MG63 (cell line): ENCODE data around the gene AMOTL1. TPM values are rescaled to one million over a fixed set of nuclear protein-coding genes. Genes with fewer than 3 reads are reported as not detected.
"Not testable (repeated sequence)": the region's sequence is repeated elsewhere in the genome, so short reads cannot be mapped to it uniquely, and the experiment has no call there.

Experiments used
- DNase-seq: peaks from one replicate; pipeline ENCODE4 v3.0.0-alpha.2; 2020
- H3K27me3 ChIP-seq: fragments of 250-450 bp; sonication (Bioruptor Pico); 2 replicates; pipeline ENCODE4 v1.5.1; 2020; ENCODE audit warnings: mild to moderate bottlenecking, moderate library complexity
- H3K36me3 ChIP-seq: fragments of 250-450 bp; sonication (Bioruptor Pico); 2 replicates; pipeline ENCODE4 v1.5.1; 2020; ENCODE audit warnings: mild to moderate bottlenecking, moderate library complexity
- H3K4me3 ChIP-seq: fragments of 250-450 bp; sonication (Bioruptor Pico); 2 replicates; pipeline ENCODE4 v1.5.1; 2020; ENCODE audit warnings: mild to moderate bottlenecking, moderate library complexity
- H3K9me3 ChIP-seq: fragments of 250-450 bp; sonication (Bioruptor Pico); 2 replicates; pipeline ENCODE4 v1.5.1; 2020; ENCODE audit warnings: mild to moderate bottlenecking, moderate library complexity
- total RNA-seq: library from RNA; depleted of rRNA; stranded (reverse); fragments of >200 nt; shearing (Covaris generic); gene quantifications from 2 replicates; pipeline ENCODE4 v1.2.3, GENCODE V29; 2014; ENCODE audit warnings: low replicate concordance

The AMOTL1 gene
- total RNA-seq, 1 experiment from 2014 or later, result 15.1 TPM

DNA sequence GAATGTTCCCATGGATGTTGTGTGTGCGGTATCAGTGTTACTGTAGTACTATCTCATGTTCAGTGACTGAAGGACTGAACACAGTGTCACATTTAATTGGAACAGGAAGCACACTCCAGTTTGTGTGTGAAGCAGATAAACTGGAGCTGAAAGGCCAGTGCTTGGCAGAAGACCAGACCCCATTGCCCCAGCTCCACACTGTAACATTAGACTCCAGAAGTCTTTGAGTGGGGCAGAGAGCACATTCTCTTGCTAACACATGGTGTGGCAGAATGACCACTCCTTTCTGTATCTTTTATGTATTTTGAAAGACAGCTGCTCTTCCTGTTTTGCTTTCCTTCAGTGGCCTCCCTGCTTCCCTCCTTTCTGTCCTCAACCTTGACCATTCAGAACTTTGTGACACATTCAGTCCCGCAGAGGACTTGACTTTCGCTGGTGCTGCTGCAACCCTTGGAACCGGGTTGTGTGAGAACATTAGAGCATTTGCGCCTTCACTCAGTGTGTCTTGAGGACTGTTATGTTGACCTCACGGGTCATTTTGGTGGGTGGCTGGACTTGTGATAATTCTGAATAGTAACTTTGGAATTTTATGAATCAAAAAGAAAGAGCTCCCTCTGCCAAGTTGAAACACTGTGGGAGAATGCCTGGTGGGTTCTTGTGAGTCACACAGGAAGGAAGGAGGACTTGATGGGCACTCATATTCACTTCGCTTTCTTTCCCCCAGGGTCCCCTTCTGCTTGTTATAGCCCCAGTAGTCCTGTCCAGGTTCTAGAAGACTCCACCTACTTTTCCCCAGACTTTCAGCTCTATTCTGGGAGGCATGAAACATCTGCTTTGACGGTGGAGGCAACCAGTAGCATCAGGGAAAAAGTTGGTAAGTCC is 26.4 kb downstream of the AMOTL1 start:
- Histone ChIP-seq H3K36me3 (peaks cover 13% of the 10 kb centered on the region), H3K9me3 (no peaks in the 10 kb centered on the region), H3K4me3 (no peak overlapping the region), H3K27me3 (no peaks in the 10 kb centered on the region)
- DNase-seq, result peak; percentile 85

DNA sequence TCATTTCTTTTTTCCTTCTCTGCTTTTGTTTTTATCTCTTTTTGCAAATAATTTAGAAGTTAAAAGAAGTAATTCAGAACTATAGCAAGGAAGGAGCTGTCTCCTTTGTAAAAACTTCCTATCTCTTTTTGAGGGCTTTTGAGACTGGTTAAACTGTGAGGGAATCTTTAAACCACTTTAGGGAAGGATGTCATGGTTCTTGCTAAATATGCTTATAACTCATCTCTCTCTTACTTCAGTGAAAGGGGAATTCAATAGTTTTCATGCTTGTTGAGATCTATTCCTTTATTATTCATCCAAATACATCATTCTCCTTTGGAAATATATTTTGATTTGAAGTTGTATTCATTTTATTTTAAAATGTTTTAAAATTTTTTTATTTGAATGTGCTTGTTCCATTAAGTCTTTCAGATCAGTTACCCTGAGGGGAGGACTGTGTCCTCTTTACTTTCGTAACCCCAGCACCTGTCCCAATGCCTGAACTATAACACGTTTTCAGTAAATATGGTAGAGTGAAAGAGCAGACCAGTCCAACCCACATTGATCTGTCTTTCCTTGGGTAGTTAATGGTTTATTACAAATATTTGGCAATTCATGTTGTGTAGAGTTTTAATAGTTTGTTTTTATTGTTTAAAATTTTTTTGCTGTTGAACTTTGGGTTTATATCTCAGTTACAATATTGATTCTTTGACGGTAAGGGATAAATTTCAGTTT is 27.5 kb downstream of the AMOTL1 start:
- Histone ChIP-seq H3K4me3 (peak overlapping the region; percentile 5; the same call in 1 of the 2 replicates), H3K27me3 (no peaks in the 10 kb centered on the region), H3K36me3 (peaks cover 22% of the 10 kb centered on the region), H3K9me3 (no peaks in the 10 kb centered on the region)
- no peak for DNase-seq

DNA sequence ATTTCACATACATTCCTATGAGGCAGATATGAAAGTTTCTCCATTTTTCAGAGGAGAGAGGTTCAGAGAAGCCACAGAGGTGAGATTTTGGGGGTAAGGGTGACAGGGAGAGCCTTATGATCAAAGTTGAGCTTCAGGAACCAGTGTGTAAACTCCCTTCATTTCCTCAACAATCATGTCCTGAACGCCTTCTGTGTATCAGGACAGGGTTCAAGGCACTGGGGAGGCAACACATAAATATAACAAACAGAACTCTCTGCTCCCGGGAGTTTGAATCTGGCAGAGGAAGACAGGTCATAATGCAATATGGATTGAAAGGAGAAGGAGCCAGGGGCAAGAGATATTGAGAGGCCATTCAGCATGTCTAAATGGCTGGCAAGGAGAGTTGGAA is 28.0 kb downstream of the AMOTL1 start:
- peaks cover 28% of the 10 kb centered on the region for H3K36me3 ChIP-seq
- no peaks in the 10 kb centered on the region for H3K27me3 ChIP-seq
- H3K9me3 ChIP-seq, result no peaks in the 10 kb centered on the region
- H3K4me3 ChIP-seq, result no peak overlapping the region
- DNase-seq, result no peak

DNA sequence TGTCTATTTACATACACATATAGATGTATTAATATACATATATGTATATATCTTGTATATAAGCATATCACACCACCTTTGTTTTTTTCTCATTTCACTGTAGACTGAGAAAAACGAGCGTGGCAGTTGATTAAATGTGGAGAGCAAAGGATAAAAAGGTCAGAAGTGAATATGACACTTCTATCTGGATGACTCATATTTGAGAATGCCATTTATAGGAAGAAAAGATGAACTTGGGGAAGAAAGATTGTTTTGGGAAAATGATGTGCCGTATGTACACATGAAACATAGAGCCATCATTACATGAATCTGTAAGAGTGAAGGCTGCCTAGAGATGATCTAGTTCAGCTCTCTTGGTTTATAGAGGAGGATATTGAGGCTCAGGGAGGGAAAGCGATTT is 28.7 kb downstream of the AMOTL1 start:
- Histone ChIP-seq H3K4me3 (no peak overlapping the region), H3K27me3 (no peaks in the 10 kb centered on the region), H3K36me3 (peaks cover 29% of the 10 kb centered on the region), H3K9me3 (no peaks in the 10 kb centered on the region)
- DNase-seq, result no peak

DNA sequence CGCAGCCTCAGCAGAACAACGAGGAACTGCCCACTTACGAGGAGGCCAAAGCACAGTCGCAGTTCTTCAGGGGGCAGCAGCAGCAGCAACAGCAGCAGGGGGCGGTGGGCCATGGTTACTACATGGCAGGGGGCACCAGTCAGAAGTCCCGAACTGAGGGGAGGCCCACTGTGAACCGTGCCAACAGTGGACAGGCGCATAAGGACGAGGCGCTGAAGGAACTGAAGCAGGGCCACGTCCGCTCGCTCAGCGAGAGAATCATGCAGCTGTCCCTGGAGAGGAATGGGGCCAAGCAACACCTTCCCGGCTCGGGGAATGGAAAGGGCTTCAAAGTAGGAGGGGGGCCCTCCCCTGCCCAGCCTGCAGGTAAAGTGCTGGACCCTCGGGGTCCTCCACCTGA is 31.6 kb downstream of the AMOTL1 start:
- no peaks in the 10 kb centered on the region for H3K9me3 ChIP-seq
- H3K4me3 ChIP-seq, result no peak overlapping the region
- DNase-seq, result no peak
- no peaks in the 10 kb centered on the region for H3K27me3 ChIP-seq
- H3K36me3 ChIP-seq, result peaks cover 38% of the 10 kb centered on the region

DNA sequence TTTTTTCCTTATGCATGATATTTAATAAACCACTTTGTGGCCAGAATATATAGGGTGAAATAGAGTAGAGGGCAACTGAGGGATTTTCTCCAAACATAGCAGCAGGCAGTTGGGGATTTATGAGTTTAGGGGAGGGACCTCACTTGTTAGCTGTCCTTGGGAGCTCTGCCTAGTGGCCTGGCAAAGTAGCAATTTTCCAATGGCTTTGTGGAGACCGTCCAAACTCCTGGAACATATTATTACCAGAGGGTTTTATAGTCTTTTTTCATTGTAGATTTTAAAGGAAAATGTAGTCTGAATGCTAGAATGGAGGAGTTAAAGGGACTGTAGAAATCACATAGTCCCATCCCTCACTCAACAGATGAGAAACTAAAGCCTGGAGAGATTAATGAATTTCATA is 32.3 kb downstream of the AMOTL1 start:
- H3K36me3 ChIP-seq, result peaks cover 41% of the 10 kb centered on the region
- DNase-seq, result peak; percentile 48
- H3K4me3 ChIP-seq, result no peak overlapping the region
- H3K9me3 ChIP-seq, result no peaks in the 10 kb centered on the region
- no peaks in the 10 kb centered on the region for H3K27me3 ChIP-seq

DNA sequence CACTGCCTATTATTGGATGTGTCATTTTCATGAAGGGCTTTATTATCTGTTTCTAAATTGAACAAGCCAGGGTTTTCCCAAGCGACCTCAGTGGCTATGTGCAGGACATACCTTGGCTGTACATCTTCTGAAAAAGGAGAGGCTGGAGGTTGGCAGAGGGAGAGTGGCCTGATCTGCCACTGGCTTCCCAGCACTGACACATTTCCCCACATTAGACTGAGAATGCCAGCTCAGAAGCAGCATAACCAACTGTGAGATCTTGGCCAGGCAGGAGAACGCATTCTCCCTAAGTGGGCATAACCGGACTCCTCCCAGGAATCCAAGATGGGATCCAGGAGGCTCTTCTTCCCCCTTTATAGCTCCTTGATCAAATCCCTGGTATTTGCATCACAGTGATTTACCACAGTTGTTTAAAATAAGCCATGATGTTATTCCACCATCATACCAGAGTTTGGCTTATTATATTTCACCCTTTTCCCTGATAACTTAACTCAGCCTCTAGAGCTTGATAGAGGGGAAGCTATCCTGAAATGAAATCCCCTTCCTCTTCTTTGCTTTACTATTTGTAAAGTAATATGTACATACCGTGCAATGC is 33.8 kb downstream of the AMOTL1 start:
- peaks cover 45% of the 10 kb centered on the region for H3K36me3 ChIP-seq
- DNase-seq, result no peak
- no peaks in the 10 kb centered on the region for H3K27me3 ChIP-seq
- H3K9me3 ChIP-seq, result no peaks in the 10 kb centered on the region
- no peak overlapping the region for H3K4me3 ChIP-seq

DNA sequence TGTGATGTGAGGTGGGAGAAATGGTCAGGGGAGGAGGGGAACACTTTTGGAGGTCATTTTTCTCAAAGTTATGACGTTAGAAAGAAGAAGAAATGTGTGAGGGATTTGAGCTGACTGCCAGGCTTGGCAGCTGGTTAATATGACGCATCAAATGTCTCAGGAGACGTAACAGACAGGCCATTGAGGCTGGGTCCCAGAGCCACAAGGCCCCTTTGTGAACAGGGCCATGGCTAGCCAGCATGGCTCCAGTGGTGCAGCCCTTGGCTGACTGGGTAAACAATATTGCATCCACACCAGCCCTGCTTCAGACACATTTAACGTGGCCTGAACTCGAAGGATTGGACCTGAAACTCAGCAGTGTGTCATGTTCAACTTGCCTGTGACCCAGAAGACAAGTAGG is 34.3 kb downstream of the AMOTL1 start:
- Histone ChIP-seq H3K27me3 (no peaks in the 10 kb centered on the region), H3K4me3 (no peak overlapping the region), H3K9me3 (no peaks in the 10 kb centered on the region), H3K36me3 (peaks cover 43% of the 10 kb centered on the region)
- no peak for DNase-seq

DNA sequence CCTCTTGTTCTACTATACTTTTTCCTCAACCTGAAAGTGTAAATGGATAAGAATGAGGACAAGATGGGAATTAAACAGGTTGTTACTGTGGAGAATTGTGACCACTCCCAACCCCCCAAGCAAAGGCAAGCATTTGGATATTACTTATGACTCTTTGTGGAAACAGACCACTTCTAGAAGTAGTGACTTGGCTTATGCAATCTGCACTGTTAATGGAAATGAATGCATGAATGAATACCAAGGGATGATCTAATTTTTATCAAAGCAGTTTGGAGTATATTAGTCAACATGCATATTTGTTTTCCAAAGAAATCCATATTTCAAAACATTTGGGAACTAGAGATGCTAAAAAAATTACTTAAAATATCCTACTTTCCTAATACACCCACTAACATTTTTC is 35.3 kb downstream of the AMOTL1 start:
- peaks cover 45% of the 10 kb centered on the region for H3K36me3 ChIP-seq
- DNase-seq, result no peak
- H3K27me3 ChIP-seq, result no peaks in the 10 kb centered on the region
- H3K9me3 ChIP-seq, result no peaks in the 10 kb centered on the region
- H3K4me3 ChIP-seq, result no peak overlapping the region

DNA sequence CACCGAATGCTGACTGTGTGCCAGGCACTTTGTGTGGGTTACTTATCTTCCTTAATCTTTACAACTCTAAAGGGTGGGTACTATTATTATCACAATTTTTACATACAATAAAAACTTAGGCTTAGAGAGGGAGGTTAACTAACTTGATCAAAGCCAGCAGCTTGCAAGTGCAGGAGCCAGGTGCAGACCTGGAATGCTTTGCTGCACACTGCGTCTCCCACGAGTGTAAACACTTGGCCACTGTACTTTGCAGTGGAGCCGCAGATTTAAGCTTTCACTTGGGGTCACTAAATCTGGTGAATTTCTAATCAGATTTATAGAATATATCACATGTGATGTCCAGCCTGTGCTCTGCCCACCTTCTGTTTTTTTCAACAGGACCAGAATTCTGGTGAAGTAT is 36.7 kb downstream of the AMOTL1 start:
- no peak for DNase-seq
- peaks cover 44% of the 10 kb centered on the region for H3K36me3 ChIP-seq
- H3K9me3 ChIP-seq, result no peaks in the 10 kb centered on the region
- H3K4me3 ChIP-seq, result no peak overlapping the region
- H3K27me3 ChIP-seq, result no peaks in the 10 kb centered on the region

DNA sequence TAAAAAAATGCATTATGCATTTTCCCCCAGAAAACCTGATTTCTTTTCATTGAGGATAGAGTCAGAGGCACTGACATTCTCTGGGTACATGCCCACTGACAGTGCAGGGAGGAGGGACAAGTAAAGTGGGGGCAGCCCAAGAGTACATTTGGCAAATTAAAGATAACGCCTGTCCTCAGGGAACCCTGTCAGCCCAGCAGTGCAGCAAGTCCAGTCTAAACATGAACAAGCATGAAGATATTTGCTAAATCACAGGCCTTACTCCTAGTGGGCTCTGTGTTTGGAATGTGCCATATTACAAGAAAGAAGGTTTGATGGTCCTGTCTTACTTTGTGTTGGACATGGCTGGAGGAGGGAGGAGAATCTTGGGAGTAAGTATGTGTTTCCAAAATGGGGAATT is 37.9 kb downstream of the AMOTL1 start:
- DNase-seq, result no peak
- Histone ChIP-seq H3K9me3 (no peaks in the 10 kb centered on the region), H3K36me3 (peaks cover 35% of the 10 kb centered on the region), H3K4me3 (no peak overlapping the region), H3K27me3 (no peaks in the 10 kb centered on the region)

DNA sequence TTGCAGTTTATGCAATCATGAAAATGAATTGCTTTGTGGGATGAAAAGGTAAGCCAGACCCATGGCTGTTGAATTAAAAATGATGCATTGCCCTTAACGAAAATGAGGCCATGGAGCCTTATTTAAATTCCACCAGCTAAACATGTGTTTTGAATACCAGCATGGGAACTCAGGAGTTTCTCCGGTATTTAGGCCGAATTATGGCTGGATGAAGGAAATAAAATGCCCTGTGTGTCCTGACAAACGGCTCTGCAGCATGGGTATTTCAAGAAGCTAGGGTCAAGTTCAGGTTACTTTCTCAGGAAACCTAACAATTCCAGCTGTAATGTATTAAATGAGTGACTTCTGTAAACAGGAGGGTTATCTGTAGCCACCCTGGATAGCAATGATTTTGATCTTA is 38.3 kb downstream of the AMOTL1 start:
- no peaks in the 10 kb centered on the region for H3K27me3 ChIP-seq
- no peaks in the 10 kb centered on the region for H3K9me3 ChIP-seq
- no peak overlapping the region for H3K4me3 ChIP-seq
- DNase-seq, result no peak
- H3K36me3 ChIP-seq, result peaks cover 34% of the 10 kb centered on the region

DNA sequence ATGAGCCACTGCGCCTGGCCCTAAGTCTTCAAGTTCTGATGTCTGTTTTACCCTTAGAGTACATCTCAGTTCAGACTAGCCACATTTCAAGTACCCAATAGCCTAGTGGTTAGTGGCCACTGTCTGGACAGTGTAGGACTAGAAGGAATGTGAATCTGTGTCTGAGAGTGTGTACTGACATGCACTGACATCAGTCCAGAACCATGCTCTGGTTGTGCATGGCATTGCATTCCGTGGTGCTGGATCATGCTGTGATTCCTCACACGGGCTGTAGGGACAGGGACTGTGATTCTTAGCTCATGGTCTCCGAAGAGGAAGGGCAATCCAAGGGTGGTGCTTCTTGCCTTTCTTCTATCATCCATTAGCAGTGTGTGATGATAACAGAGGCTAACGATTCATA is 41.1 kb downstream of the AMOTL1 start:
- Histone ChIP-seq H3K36me3 (peaks cover 43% of the 10 kb centered on the region), H3K4me3 (no peak overlapping the region), H3K9me3 (no peaks in the 10 kb centered on the region), H3K27me3 (no peaks in the 10 kb centered on the region)
- no peak for DNase-seq

DNA sequence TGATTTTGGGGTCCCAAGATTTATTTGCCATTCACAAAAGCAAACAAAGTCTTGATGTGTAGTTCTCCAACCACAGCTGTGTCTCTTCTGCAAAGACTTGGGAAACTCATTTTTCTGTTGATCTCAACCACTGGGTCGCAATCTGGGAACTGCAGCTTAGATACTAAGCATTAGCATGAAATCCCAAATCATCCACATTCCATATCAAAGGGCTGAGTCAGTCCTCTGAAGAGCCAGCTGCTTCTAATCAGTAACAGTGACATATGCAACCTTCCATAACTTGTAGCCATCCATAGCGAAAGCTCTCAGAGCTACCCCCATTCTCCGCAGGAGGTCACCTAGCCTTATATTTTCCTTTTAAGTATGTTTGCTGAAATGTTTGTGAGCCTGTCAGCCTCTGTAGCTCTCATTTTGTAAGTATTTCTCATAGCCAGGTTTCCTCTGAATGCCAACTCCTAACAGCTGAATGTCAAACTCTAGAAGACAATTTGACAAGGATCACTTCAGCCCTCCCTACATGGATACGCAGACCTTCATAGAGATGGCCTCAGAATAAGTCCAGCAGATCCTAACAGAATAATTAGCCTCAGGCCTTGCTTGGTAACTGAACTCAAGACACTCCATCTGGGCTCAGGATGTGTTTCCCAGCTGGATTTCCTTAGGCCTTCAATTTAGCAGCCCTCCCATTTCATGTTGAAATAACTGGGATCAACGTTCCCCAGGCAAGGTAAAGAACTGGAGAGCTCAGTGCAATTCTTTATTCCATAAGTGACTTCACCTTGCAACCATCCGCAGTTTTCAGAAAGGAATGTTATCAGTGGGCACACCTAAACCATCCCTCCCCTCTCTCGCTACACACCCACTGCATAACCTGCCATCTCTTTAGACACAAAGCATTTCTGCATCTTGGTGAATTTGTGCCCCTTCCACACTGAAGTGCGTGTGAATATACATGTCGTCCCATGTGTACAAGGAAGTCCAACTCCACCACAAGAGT is 44.9 kb downstream of the AMOTL1 start:
- H3K4me3 ChIP-seq, H3K27me3 ChIP-seq, DNase-seq: not testable (repeated sequence)
- H3K36me3 ChIP-seq, result peaks cover 54% of the 10 kb centered on the region
- H3K9me3 ChIP-seq, result peaks cover 14% of the 10 kb centered on the region; the same call in 1 of the 2 replicates

DNA sequence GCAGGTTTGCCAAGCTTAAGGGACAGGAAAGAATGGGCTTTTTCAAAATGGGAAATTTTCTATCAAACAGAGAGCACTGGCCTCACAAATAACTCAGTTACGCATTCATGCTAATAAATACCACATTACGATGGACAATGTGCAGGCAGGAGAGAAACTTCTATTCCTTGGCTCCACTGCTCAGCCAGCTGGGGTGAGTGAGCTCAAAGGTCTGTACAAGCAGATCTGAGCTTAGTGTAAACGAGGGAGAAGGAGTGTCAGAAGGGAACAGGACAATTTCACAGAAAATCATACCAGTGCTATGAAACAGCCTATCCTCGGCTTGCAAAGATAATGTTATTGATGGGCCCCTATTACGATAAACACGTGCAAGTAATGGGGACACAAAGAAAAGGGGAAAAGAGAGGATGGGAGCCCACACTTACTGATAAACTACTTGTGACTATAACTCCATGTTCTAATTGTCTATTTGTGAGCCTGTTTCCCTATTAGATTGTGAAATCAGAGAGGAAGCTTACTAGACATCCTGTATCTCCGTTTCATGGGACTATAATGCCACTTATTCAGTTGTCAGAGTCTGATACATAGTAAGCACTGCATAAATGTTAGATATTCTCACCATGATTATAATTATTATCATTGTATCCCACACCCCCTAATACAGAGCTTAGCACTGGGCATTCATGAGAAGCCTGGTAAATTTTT is 46.3 kb downstream of the AMOTL1 start:
- H3K27me3 ChIP-seq, result no peaks in the 10 kb centered on the region
- no peak overlapping the region for H3K4me3 ChIP-seq
- H3K36me3 ChIP-seq, result peaks cover 54% of the 10 kb centered on the region
- DNase-seq, result no peak
- H3K9me3 ChIP-seq, result peaks cover 14% of the 10 kb centered on the region; the same call in 1 of the 2 replicates
